ENCODE measurements around the gene FRMD4A. TPM values are rescaled to one million over a fixed set of nuclear protein-coding genes. Genes with fewer than 3 reads are reported as not detected.

The FRMD4A gene
- polyA plus RNA-seq, 1 of the 3 experiments (the other 2 are of a cell fraction): 37.7 TPM

DNA sequence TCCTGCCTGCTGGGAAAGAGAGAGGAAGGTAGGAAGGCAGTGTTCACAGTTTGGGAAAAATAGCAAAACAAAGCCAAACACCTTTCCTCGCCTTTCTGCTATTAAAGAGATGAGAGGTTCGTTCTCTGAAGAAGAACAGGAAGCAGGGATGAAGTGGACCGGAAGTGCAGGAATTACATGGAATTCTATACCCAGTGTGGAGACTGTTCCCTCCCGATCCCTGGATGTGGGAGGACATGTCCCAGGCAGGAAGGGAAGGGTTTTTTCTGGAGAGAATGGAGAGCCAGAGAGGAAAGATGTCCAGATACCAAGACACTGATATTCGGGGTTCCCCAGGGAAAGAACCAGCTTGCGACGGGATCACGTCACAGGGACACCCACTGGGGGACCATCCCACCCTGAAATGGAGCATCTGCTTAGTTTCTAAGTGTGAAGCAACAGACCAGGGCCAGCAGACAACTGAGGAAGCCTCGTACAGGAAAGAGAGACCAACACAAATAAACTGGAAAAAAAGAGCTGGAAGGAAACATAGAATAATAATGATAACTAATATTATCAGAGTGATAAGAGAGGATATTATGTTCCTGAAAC, 556.3 kb downstream of the FRMD4A start:
- Histone ChIP-seq H3K4me3 (ENCODE audit: low read depth in 2 of 2, low read length in 1 of 2) (no peak overlapping the region), H3K9me3 (no peaks in the 10 kb centered on the region), H4K20me1 (ENCODE audit: insufficient read depth) (no peaks in the 10 kb centered on the region), H3K9me2 (no peaks in the 10 kb centered on the region), H3K79me2 (ENCODE audit: insufficient read depth) (peaks cover 62% of the 10 kb centered on the region; the same call in 1 of the 2 replicates), H3K27ac (ENCODE audit: low read depth in 2 of 2, low read length in 1 of 2) (0 out of 4 replicates have a peak overlapping the region, but pooled peaks of 1 of the 2 experiments have one; percentile 83), H3K4me1 (ENCODE audit: control insufficient read depth in 1 of 2, insufficient read depth in 2 of 2, low read depth in 1 of 2, low read length in 1 of 2) (peaks cover 0 to 8% of the 10 kb centered on the region in 2 experiments; a peak in 1 of 4 replicates), H2AFZ (ENCODE audit: low read depth) (no peak overlapping the region), H3K27me3 (ENCODE audit: insufficient read depth) (no peaks in the 10 kb centered on the region), H3K9ac (no peak overlapping the region), H3K4me2 (no peak overlapping the region), H3F3A (replicated peaks; ENCODE audit: insufficient read depth) (peaks cover 24% of the 10 kb centered on the region), H3K36me3 (replicated peaks in 1 of 2; ENCODE audit: control insufficient read depth in 1 of 2, insufficient read depth in 2 of 2, low read length in 1 of 2) (peaks cover 4 to 39% of the 10 kb centered on the region in 2 experiments)
- POLR2A ChIA-PET: no interaction called here
- DNase-seq: no peak
- TF ChIP-seq EP300 (IDR thresholded peaks at IDR 0.05; ENCODE audit: borderline replicate concordance in 1 of 2, low read depth in 1 of 2, low read length in 1 of 2) (no peak), RFX5 (IDR thresholded peaks at IDR 0.05; ENCODE audit: low read length) (no peak), RAD21 (IDR thresholded peaks at IDR 0.05; ENCODE audit: low read length) (no peak), FOXM1 (IDR thresholded peaks at IDR 0.05; ENCODE audit: low read depth) (no peak), NFIC (IDR thresholded peaks at IDR 0.05; ENCODE audit: borderline replicate concordance) (no peak), MEF2A (IDR thresholded peaks at IDR 0.05; ENCODE audit: borderline replicate concordance, low read depth) (no peak), FOSL2 (IDR thresholded peaks at IDR 0.05; ENCODE audit: borderline replicate concordance, low read depth) (no peak), RXRA (IDR thresholded peaks at IDR 0.05; ENCODE audit: borderline replicate concordance, low read depth) (no peak), GABPA (IDR thresholded peaks at IDR 0.05; ENCODE audit: low read depth) (no peak), POLR2AphosphoS5 (IDR thresholded peaks at IDR 0.05; ENCODE audit: low read depth, low read length) (no peak), JUND (IDR thresholded peaks at IDR 0.05) (no peak), SIN3A (IDR thresholded peaks at IDR 0.05; ENCODE audit: borderline replicate concordance, low read depth, low read length) (no peak)
- TF ChIP-seq, protein P1, sequence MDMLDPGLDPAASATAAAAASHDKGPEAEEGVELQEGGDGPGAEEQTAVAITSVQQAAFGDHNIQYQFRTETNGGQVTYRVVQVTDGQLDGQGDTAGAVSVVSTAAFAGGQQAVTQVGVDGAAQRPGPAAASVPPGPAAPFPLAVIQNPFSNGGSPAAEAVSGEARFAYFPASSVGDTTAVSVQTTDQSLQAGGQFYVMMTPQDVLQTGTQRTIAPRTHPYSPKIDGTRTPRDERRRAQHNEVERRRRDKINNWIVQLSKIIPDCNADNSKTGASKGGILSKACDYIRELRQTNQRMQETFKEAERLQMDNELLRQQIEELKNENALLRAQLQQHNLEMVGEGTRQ (IDR thresholded peaks at IDR 0.05; ENCODE audit: borderline replicate concordance, low read depth, low read length): no peak
- TF ChIP-seq, protein P2, sequence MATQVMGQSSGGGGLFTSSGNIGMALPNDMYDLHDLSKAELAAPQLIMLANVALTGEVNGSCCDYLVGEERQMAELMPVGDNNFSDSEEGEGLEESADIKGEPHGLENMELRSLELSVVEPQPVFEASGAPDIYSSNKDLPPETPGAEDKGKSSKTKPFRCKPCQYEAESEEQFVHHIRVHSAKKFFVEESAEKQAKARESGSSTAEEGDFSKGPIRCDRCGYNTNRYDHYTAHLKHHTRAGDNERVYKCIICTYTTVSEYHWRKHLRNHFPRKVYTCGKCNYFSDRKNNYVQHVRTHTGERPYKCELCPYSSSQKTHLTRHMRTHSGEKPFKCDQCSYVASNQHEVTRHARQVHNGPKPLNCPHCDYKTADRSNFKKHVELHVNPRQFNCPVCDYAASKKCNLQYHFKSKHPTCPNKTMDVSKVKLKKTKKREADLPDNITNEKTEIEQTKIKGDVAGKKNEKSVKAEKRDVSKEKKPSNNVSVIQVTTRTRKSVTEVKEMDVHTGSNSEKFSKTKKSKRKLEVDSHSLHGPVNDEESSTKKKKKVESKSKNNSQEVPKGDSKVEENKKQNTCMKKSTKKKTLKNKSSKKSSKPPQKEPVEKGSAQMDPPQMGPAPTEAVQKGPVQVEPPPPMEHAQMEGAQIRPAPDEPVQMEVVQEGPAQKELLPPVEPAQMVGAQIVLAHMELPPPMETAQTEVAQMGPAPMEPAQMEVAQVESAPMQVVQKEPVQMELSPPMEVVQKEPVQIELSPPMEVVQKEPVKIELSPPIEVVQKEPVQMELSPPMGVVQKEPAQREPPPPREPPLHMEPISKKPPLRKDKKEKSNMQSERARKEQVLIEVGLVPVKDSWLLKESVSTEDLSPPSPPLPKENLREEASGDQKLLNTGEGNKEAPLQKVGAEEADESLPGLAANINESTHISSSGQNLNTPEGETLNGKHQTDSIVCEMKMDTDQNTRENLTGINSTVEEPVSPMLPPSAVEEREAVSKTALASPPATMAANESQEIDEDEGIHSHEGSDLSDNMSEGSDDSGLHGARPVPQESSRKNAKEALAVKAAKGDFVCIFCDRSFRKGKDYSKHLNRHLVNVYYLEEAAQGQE (IDR thresholded peaks at IDR 0.05; ENCODE audit: low read depth, low read length): no peak
- TF ChIP-seq, protein P3, sequence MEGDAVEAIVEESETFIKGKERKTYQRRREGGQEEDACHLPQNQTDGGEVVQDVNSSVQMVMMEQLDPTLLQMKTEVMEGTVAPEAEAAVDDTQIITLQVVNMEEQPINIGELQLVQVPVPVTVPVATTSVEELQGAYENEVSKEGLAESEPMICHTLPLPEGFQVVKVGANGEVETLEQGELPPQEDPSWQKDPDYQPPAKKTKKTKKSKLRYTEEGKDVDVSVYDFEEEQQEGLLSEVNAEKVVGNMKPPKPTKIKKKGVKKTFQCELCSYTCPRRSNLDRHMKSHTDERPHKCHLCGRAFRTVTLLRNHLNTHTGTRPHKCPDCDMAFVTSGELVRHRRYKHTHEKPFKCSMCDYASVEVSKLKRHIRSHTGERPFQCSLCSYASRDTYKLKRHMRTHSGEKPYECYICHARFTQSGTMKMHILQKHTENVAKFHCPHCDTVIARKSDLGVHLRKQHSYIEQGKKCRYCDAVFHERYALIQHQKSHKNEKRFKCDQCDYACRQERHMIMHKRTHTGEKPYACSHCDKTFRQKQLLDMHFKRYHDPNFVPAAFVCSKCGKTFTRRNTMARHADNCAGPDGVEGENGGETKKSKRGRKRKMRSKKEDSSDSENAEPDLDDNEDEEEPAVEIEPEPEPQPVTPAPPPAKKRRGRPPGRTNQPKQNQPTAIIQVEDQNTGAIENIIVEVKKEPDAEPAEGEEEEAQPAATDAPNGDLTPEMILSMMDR (IDR thresholded peaks at IDR 0.05): no peak
- WGBS (ENCODE audit: low lambda C conversion rate): 84% methylated on average over 9 of the region's 9 CpGs
- CTCF ChIA-PET: no interaction called here
